Natural killer cell treated with Interleukin-12 subunit alpha and Interleukin-12 subunit beta and Interleukin-15 and Interleukin-18, amount 100 ng/mL, for 72 hours (primary cell): ENCODE results near the gene SKIC2. TPM values are rescaled to one million over a fixed set of nuclear protein-coding genes. Genes with fewer than 3 reads are reported as not detected.
"Not testable (repeated sequence)": the region's sequence is repeated elsewhere in the genome, so short reads cannot be mapped to it uniquely, and the experiment has no call there.

Experiments used
- ATAC-seq, 2 donors: fragments of 150-1000 bp; cut with Tn5 transposase in 1 of 2; sonication (Bioruptor Pico), chemical (Tn5 transposase) in 1 of 2; 2 replicates each; pipeline ENCODE4 v1.10.0; 2021
- DNase-seq: peaks from one replicate; pipeline ENCODE4 v3.0.0; 2022; ENCODE audit warnings: low spot score
- H3K27ac Mint-ChIP-seq, 2 donors: 1 replicate in 1 of 2; 2 replicates in 1 of 2; pipeline ENCODE4 v1.8.0; 2022; ENCODE audit warnings: mixed read lengths in 2 of 2, mild to moderate bottlenecking in 1 of 2, moderate library complexity in 1 of 2
- H3K27me3 Mint-ChIP-seq, 2 donors: 1 replicate in 1 of 2; 2 replicates in 1 of 2; pipeline ENCODE4 v1.8.0; 2022; ENCODE audit warnings: mixed read lengths in 2 of 2
- H3K36me3 Mint-ChIP-seq: one replicate; pipeline ENCODE4 v1.8.0; 2022; ENCODE audit warnings: mixed read lengths
- H3K4me1 Mint-ChIP-seq, 2 donors: 1 replicate in 1 of 2; 2 replicates in 1 of 2; pipeline ENCODE4 v1.8.0; 2022; ENCODE audit warnings: low read depth in 2 of 2, mixed read lengths in 2 of 2, mild to moderate bottlenecking in 1 of 2
- H3K4me3 Mint-ChIP-seq: one replicate; pipeline ENCODE4 v1.8.0; 2022; ENCODE audit warnings: mixed read lengths
- H3K9me3 Mint-ChIP-seq: 2 replicates; pipeline ENCODE4 v1.8.0; 2022; ENCODE audit warnings: mixed read lengths
- total RNA-seq, 2 donors: library from RNA; stranded (reverse); gene quantifications; one replicate each; pipeline ENCODE4 v1.2.3, GENCODE V29; 2022

SKIC2 gene
- total RNA-seq, 2 donors from 2014 or later, result 103 to 164 TPM

GRCh38 chr6:31968326-31968725 is 9.4 kb downstream of the SKIC2 start:
- Mint-ChIP-seq H3K36me3 (peaks cover 12% of the 10 kb centered on the region), H3K27ac (peak overlapping the region in 1 of 2 donors; percentile 71), H3K4me1 (peaks cover 18 to 30% of the 10 kb centered on the region in 2 donors), H3K9me3 (no peaks in the 10 kb centered on the region), H3K4me3 (no peak overlapping the region), H3K27me3 (no peaks in the 10 kb centered on the region)
- DNase-seq, result no peak
- no peak for ATAC-seq

GRCh38 chr6:31968791-31969711 is 10.1 kb downstream of the SKIC2 start:
- DNase-seq, result no peak
- Mint-ChIP-seq H3K27ac (peak overlapping the region; percentile 91 to 99), H3K4me3 (no peak overlapping the region), H3K27me3 (no peaks in the 10 kb centered on the region), H3K36me3 (peaks cover 15% of the 10 kb centered on the region), H3K9me3 (no peaks in the 10 kb centered on the region), H3K4me1 (peaks cover 25 to 38% of the 10 kb centered on the region in 2 donors)
- ATAC-seq, result no peak

DNA sequence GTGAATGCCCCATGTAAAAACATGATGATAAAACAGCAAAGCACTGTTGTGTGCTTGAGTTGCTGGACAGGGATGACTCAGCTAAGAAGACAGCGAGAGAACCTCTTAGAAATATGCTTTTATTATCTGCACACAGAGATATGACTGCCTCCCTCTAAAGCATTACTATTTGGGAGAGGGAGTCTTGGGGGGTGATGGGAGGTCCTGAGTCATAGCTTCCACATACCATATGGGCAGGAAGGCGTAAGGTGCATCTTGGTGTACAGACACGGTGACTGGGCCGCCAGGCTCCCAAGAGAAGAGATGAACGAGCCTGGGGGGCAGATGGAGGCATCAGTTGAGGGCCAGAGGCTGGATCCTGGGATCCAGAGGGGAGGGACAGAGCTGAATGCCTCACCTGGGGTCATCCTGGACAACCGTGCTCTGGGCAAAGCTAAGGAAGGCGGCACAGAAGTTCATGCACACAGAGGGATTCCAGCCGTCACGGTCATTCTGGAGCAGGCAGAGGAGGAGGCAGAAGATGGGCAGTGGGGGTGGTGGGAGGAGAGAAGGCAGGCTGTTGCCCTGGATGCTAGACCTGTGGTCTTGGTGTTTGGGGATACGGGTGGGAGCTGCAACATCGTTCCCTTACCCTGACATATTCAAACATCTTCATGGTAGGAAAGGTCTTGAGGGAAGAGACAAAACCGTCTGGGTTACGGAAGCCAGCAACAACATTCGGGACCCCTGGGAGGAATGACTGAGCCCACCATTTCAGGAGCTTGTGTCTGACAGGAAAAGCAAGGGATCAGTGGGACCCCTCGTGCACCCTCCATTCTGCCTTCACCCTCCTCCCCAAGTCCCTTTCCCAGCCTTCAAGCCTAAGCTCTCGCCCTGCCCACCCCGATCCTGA is 11.0 kb downstream of the SKIC2 start:
- DNase-seq (peak; percentile 54), ATAC-seq (no peak)
- peaks cover 29 to 39% of the 10 kb centered on the region in 2 donors for H3K4me1 Mint-ChIP-seq
- H3K27me3 Mint-ChIP-seq, result no peaks in the 10 kb centered on the region
- peak overlapping the region; percentile 53 for H3K4me3 Mint-ChIP-seq
- peak overlapping the region; percentile 91 to 99 for H3K27ac Mint-ChIP-seq
- no peaks in the 10 kb centered on the region for H3K9me3 Mint-ChIP-seq
- H3K36me3 Mint-ChIP-seq, result peaks cover 13% of the 10 kb centered on the region

DNA sequence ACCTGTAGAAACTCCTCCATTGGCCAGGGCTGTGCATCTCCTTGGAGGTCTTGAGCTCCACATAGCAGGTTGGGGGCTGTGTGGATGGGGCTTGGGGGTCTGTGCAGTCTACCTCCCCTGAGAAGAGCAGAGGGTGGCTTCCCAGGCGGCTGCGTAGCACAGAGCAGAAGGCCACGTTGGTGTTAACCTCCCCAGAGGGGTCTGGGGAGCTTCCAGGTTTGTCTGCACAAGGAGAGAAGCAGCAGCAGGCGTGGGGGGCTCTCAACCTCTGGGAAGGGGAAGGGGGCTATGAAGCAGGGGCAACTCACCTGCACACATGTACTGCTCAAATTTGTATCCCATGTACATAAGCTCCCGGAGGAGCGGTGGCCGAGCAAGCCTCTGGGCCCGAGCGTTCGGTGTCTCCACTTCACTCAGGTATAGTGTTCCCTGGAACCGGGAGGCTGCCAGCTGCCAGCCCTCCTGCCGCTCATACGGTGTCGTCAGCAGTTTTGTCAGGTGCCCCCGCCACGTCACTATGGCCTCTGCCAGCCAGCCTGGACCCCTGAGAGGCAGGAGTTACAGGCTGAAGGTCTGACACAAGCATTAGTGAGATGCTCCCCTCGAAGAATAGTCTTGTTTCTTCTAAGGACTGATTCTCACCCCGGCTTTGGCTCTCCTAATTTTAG is 11.8 kb downstream of the SKIC2 start:
- H3K9me3 Mint-ChIP-seq, result no peaks in the 10 kb centered on the region
- H3K4me1 Mint-ChIP-seq, result peaks cover 29 to 39% of the 10 kb centered on the region in 2 donors
- no peaks in the 10 kb centered on the region for H3K27me3 Mint-ChIP-seq
- no peak for ATAC-seq
- H3K4me3 Mint-ChIP-seq, result peak overlapping the region; percentile 99
- DNase-seq, result peak; percentile 54
- peak overlapping the region; percentile 91 to 99 for H3K27ac Mint-ChIP-seq
- peaks cover 11% of the 10 kb centered on the region for H3K36me3 Mint-ChIP-seq

DNA sequence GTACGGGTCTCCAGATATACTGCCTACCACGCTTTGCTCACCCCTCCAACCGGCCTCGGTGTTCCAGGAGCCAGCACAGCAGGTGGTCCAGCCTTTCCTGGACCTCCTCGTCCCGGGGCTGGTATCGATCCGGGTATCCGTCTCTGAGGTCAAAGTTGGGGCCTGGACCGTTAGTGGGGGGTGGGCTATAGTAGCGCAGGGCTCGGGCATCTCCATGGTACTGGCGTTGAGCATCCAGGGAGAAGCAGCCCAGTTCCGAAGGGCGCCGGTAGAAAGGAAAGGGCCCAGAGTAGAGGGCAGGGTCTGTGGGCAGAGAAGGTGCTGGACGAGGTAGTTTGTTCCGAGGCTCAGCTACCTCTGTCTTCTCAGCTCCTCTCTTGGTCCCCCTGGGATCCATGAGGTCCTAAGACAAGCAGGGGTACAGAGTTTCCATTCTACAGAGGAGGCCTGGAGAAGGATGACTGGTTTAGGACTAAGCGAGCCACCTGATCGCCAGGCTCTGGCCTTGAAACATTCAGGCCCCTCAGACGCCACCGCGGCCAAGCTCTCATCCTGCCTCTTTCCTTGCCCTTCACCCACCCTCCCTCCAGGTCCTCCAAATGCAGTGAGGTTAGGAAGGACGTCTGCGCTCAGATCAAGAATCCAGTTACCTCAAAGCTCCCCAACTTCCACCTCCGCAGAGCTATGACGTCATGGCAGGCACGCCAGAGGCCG is 12.5 kb downstream of the SKIC2 start:
- Mint-ChIP-seq H3K4me1 (peaks cover 29 to 39% of the 10 kb centered on the region in 2 donors), H3K9me3 (no peaks in the 10 kb centered on the region), H3K27ac (peak overlapping the region; percentile 91 to 99), H3K27me3 (no peaks in the 10 kb centered on the region), H3K36me3 (peaks cover 7% of the 10 kb centered on the region), H3K4me3 (peak overlapping the region; percentile 99)
- DNase-seq (peak; percentile 51), ATAC-seq (no peak)

GRCh38 chr6:31971993-31972708 is 13.2 kb downstream of the SKIC2 start, which contains the start of gene DXO:
TSS of gene DXO (minus strand) at chr6:31972138. CDS start at chr6:31971675, 463 bp downstream.
- Mint-ChIP-seq H3K27me3 (no peaks in the 10 kb centered on the region), H3K36me3 (peaks cover 7% of the 10 kb centered on the region), H3K9me3 (no peaks in the 10 kb centered on the region), H3K27ac (peak within 1 kb of the TSS; percentile 91 to 99), H3K4me1 (peaks cover 29 to 39% of the 10 kb centered on the region in 2 donors), H3K4me3 (peak within 1 kb of the TSS; percentile 99)
- DNase-seq (peak; percentile 100), ATAC-seq (peak; percentile 97 to 98)

GRCh38 chr6:31972709-31973350 is 13.9 kb downstream of the SKIC2 start:
- Mint-ChIP-seq H3K27me3 (no peaks in the 10 kb centered on the region), H3K4me1 (peaks cover 29 to 32% of the 10 kb centered on the region in 2 donors), H3K9me3 (no peaks in the 10 kb centered on the region), H3K27ac (peak overlapping the region; percentile 91 to 99), H3K4me3 (peak overlapping the region; percentile 99), H3K36me3 (peaks cover 7% of the 10 kb centered on the region)
- ATAC-seq (no peak), DNase-seq (no peak)

DNA sequence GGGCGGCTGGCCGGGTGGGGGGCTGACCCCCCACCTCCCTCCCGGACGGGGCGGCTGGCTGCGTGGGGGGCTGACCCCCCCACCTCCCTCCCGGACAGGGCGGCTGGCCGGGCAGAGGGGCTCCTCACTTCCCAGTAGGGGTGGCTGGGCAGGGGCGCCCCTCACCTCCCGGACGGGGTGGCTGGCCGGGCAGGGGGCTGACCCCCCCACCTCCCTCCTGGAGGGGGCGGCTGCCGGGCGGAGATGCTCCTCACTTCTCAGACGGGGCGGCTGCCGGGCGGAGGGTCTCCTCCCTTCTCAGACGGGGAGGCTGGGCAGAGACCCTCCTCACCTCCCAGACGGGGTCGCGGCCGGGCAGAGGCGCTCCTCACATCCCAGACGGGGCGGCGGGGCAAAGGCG is 17.1 kb downstream of the SKIC2 start:
- H3K4me3 Mint-ChIP-seq, result not testable (repeated sequence)

GRCh38 chr6:31977816-31978431 is 18.9 kb downstream of the SKIC2 start:
- H3K36me3 Mint-ChIP-seq, result peaks cover 7% of the 10 kb centered on the region

More for the DNA sequence above, 17.1 kb downstream of the SKIC2 start:
- DNase-seq, H3K9me3 Mint-ChIP-seq, ATAC-seq, H3K27ac Mint-ChIP-seq, H3K27me3 Mint-ChIP-seq, H3K36me3 Mint-ChIP-seq: not testable (repeated sequence)
- H3K4me1 Mint-ChIP-seq, result peaks cover 21 to 22% of the 10 kb centered on the region in 2 donors

DNA sequence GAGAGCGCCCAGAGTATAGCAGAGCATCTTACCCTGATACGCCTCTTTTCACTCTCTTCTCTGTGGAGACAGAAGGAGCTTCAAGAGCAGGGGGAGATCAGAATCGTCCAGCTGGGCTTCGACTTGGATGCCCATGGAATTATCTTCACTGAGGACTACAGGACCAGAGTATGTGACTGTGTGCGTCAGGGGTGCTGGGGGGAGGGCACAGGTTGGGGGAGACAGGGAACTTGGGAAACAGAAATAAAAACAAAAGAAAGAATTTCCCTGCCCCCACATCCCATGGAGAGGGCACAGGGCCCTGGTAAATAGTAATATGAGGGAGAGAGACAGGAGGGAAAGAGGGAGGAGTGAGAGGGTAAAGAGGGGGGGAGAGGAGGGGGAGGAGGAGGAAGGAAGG is 19.9 kb downstream of the SKIC2 start:
- Mint-ChIP-seq H3K36me3 (no peaks in the 10 kb centered on the region), H3K27me3 (no peaks in the 10 kb centered on the region), H3K4me1 (peaks cover 6 to 7% of the 10 kb centered on the region in 2 donors), H3K9me3 (no peaks in the 10 kb centered on the region), H3K27ac (no peak overlapping the region), H3K4me3 (no peak overlapping the region)
- no peak for DNase-seq
- ATAC-seq, result no peak

More at GRCh38 chr6:31977816-31978431, 18.9 kb downstream of the SKIC2 start:
- no peak overlapping the region for H3K27ac Mint-ChIP-seq
- peaks cover 15 to 16% of the 10 kb centered on the region in 2 donors for H3K4me1 Mint-ChIP-seq
- no peaks in the 10 kb centered on the region for H3K9me3 Mint-ChIP-seq
- H3K4me3 Mint-ChIP-seq, result no peak overlapping the region
- no peak for DNase-seq
- no peak for ATAC-seq
- H3K27me3 Mint-ChIP-seq, result no peaks in the 10 kb centered on the region

DNA sequence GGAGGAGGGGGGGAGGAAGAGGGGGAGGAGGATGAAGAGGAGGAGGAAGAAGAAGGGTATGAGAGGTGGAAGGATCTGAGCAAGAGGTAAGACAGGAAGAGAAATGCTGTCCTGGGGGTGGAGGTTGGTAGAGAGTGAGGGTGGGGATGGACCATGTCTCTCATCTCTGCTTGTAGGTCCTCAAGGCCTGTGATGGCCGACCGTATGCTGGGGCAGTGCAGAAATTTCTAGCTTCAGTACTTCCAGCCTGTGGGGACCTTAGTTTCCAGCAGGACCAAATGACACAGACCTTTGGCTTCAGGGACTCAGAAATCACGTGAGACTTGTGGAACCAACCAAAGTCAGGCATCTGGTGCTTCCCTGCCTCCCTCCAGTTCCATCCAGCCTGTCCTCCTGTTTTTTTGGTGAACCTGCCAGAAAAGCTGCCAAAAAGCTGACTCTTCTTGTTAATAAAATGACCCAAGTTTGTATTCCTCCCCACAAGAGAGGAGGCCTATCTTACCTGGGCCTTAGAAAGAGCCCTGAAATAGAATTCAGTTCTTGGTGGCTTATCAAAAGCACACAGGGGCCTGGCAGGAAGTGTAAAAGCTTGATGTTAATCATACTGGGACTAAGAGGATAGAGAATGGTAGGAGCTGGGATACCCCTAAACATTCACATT is 20.4 kb downstream of the SKIC2 start:
- peak; percentile 18 for DNase-seq

More for the DNA sequence above, 20.4 kb downstream of the SKIC2 start:
- ATAC-seq, result no peak
- Mint-ChIP-seq H3K9me3 (no peaks in the 10 kb centered on the region), H3K36me3 (no peaks in the 10 kb centered on the region), H3K27me3 (no peaks in the 10 kb centered on the region), H3K27ac (peak overlapping the region in 1 of 2 donors; percentile 31), H3K4me3 (no peak overlapping the region), H3K4me1 (peaks cover 1 to 2% of the 10 kb centered on the region in 2 donors)
